NCI-H2171 treated with DMSO at 0.1 percent for 48 hours (cell line): ENCODE measurements around the gene KPTN.

ENCODE experiments used
- DNase-seq: peaks from one replicate; lab custom pipeline; 2025; lab: John Stamatoyannopoulos, UW

Gene KPTN

DNA sequence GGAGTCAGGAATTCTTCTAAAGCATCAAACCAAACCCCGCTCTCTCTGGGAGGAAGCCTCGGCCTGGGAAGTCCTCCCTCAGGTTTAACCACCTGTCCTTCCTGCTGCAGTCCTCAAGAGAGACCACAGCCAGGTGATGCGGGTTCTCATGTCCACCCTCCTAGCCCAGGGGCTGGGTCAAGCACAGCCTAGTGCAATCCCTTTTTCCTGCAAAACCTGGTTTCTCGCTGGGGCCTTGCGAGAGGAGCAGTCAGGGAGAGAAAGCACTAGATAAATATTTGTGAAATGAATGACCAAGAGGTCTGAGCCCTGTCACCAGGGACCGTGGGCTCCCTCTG is 14.7 kb downstream of the KPTN start:
- DNase-seq: no peak

DNA sequence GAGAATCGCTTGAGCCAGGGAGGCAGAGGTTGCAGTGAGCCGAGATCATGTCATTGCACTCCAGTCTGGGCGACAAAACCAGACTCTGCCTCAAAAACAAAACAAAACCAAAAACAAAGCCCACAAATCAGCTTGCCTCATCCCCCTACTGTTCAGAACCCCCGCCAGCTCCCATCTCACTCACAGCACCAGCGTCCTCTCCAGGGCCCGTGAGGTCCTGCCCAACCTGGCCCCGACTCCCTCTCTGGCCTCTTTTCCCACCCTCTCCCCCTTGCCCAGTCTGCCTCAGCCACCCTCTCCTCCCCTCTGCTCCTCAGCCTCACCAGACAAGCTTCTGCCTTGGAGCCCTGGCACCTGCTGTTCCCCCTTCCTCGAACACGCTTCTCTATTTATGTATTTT is 16.1 kb downstream of the KPTN start:
- no peak for DNase-seq

DNA sequence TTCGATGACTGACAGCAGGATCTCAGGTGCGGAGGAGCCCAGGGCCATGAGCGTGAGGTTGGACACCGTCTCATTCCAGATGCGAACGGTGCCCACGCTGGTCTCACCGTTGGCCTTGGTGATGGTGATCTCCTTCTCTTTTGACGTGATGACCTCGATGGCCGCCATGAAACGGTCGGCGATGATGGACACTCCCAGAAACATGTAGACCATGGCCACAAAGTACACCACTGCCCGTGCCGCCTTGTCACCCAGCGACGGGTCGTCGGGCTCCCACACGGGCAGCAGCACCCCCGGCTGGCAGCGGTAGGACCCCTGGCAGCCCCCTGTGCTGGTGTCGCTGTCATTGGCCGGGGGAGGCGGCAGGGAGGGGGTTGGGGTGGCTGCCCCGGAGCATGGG is 18.1 kb downstream of the KPTN start:
- no peak for DNase-seq

DNA sequence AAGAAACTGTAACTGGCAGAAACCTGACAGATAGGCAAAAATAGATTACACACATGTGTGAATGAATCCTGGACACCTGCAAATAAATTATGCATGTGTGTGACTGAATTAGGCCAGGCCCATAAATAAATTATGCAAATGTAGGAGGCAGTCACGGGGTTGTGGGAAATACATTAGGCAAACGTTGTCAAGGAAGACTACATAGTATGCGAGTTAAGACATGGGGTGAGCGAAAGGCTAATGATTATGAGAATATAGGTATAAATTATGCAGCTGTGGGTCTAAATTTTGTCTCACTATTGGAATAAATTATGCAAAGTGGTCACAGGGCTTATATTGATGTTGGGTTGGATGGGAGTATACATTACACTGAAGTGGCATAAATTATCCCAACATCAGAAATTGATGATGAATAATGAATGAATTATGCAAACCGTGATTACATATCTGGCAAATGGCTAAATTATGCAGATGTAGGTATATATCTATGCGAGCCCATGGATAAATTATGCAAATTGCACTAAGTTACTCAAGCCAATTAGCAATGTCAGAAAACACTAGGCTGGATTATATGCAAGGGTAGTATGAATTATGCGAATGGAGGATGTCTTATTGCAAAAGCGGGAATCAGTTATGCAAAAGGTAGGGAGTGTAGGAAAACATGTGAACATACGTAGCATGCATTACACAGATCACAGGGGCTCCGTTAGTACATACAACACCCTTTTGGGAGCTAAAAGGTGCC is 19.2 kb downstream of the KPTN start:
- DNase-seq: no peak

DNA sequence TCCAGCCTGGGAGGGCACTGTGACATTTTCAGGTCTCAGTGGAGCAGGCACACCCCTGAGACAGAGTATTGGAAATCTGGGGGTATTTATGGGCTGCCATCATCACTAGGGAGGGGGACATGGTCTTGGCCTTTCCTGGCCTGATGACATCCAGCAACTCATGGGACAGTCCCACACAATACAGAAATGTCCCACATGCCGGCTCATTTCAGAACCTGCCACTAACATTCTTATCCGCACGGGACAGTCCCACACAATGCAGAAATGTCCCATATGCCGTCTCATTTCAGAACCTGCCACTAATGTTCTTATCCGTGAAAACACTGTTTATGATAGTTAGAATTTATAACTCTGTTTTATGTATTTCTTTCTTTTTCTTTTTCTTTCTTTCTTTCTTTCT is 22.1 kb downstream of the KPTN start:
- DNase-seq: no peak

DNA sequence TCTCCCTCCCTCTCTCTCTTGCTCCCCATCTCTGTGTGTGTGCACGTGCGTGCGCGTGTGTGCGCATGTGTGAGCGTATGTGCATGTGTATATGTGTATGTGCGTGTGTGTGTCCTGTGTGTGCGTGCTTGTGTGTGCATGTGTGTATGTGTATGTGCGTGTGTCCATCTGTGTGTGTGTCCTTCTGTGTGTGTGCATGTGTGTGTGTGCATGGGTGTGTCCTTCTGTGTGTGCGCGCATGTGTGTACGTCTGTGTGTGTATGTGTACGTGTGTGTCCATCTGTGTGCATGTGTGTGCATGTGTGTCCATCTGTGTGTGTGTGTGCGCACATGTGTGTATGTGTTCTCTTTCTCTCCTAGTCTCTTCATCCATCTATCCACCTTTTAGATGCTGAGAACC is 24.5 kb downstream of the KPTN start:
- no peak for DNase-seq

DNA sequence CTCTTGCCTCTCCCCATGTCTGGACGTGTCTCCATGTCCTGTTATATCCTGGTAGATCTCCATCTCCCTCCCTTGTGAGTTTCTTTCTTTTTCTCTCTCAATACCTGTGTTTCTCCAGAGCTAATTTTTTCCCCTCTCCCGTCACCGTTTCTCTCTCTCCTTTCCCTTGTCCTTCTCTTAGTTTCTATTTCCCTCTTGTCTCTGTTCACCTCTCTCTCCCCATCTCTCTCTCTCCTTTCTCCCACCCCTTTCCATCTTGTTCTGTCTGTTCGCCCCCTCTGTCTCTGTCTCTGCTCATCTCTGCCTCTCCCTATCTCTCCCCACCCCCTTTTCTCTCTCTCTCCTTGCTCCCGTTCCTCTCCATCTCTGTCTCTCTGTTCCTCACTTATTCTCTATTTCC is 25.3 kb downstream of the KPTN start:
- no peak for DNase-seq

DNA sequence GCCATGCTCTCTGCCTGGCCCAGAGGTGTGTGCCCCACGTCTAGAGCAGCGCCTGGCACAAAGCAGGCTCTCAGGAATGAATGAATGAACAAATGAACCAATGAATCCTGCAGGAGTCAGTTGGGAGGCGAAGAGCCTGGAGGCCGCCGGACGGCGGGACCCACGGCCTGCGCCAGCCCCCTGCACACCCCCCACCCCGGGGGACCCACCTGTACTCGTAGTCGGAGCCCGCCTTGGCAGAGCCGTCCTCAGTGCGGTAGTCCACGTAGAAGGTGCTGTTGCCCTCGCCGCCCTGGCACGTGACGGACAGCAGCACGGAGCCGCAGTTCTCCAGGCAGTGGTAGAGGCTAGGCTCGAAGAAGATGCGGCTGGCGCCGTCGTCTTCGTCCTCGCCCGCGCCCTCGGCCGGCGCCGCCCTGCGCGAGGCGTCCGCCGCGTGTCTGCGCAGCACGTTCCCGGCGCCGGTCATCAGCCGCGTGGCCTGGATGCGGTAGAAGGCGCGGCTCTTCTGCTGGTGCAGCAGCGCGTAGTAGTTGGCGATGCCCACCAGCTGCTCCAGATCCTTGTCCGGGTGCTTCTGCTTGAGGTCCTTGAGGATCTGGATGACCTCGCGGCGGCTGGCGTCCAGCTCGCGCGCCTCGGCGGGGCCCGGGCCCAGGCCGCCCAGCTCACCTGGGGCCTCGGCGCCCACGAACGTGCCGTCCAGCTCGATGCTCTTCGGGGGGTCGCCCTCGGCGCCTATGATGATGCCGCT is 27.1 kb downstream of the KPTN start:
- no peak for DNase-seq

DNA sequence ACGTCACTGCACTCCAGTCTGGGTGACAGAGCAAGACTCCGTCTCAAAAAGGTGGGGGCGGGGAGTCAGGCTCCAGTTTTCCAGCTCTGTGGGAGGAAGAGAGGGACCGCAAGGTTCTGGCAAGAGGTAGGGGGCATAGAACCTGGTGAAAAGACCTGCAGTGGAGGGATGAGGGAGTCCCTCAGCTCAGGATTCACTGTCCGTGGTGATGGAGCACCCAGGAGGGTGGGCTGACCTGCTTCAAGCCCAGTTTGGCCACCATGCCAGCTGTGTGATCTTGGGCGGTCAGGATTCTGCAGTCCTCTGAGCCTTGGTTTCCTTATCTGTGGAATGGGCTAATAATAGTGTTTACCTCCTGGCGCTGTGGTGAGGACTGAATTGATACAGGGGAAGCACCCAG is 33.5 kb downstream of the KPTN start:
- DNase-seq: no peak

DNA sequence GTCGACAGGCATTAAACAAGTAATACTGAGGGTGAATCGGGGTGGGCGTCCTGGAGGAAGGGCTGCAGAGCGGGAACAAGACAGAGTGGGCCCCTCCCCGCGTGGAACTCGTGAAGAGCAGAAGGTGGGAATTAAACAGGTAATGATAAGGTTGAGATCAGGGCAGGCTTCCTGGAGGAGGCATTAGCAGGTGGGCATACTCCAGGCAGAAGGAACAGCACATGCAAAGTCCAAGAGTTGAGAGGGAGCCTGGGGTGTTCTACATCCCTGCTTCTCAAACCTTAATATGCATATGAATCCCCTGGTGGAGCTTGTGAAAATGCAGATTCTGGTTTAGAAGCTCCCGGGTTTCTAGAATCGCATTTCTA is 35.7 kb downstream of the KPTN start:
- DNase-seq: no peak

DNA sequence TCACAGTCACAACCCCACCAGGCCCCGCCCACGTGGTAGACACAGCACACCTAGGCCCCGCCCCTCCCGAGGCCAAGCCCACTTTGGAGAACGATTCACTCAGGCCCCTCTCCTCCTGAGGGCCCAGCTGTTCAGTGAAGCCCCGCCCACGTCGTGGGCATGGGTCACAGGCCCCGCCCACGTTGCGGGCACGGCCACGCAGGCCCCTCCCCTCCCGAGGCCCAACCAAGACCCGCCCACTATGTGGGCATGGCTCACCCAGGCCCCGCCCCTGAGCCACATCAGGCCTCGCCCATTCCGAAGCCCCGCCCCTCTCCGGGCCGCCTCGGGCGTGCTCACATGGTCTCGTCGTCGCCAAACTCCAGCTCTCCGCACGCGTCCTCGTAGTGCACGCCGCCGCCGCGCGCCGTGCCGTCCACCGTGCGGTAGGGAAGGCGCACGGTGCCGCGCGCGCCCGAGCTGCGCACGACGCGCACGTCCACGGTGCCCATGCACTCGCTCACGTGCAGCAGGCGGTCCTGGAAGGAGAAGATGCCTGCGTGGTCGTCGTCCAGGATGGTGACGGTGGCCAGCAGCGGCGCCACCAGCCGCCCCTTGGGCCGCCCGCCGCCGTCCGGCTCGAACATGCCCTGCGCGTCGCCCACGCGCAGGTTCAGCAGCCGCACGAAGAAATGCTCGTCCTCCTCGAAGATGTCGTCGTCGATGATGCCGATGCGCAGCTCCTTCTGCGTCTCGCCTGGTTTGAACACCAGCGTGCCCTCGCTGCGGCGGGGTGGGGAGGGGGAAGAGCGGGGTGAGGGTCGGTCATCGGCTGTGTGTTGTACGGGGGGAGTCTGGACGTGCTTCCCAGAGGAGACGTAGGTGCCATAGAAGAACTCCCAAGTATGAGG is 36.3 kb downstream of the KPTN start:
- DNase-seq: no peak

DNA sequence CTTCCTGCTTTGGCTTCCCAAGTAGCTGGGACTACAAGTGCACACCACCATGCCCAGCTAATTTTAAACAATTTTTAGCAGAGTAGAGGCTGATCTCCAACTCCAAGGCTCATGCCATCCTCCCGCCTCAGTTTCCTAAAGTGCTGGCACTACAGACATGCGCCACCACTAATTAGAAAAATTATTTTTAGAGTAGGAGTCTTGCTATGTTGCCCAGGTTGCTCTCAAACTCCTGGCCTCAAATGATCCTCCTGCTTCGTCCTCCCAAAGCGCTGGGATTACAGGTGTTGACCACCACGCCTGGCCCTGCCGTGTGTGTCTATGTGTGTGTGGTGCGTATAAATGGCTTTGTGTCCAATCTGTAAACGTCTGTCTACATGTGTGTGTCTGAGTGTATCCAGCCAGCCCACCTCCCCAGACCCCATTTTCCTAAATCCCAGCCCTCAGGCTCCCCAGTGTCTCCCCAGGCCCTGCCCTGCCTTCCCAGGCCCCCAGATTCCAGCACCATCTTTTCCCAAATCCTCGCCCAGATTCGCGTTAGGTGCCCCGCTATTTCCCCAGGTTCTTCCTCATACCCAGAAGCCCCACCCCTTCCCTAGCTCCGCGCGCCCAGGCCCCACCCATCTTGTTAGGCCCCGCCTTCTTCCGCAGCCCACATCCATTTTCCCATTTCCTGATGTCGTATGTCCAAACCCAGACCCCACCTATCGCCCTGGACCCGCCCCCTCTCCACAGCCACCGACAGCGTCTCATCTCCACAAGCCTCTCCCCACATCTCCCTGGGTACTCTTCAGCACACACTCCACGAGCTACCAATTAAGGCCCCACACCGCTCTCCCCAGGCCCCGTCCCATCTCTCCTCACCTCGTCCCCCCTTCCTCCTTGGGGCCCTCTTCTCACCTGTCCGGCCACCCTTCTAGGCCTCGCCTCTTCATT is 37.2 kb downstream of the KPTN start:
- DNase-seq: no peak

DNA sequence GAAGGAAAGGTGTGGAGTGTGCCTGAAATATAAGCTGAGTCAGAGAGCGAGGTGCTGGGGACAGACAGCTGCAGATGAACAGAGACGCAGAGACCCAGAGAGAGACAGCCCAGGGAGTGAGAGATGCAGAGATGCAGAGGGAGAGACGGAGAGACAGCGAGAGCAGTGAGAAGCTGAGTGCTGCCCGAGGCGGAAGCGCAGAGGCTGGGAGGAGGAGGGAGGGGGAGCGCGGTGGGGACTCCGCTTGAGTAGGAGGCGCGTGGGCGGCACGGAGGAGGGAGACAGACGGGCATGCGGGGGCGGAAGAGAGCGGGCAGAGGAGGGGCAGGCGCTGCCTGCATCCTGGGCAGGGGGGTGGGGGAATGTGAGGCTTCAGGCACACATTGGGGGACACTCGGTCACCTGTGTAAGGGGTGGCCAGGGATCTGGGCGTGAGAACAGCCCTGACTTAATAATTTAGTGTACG is 38.0 kb downstream of the KPTN start:
- DNase-seq: peak; percentile 59

DNA sequence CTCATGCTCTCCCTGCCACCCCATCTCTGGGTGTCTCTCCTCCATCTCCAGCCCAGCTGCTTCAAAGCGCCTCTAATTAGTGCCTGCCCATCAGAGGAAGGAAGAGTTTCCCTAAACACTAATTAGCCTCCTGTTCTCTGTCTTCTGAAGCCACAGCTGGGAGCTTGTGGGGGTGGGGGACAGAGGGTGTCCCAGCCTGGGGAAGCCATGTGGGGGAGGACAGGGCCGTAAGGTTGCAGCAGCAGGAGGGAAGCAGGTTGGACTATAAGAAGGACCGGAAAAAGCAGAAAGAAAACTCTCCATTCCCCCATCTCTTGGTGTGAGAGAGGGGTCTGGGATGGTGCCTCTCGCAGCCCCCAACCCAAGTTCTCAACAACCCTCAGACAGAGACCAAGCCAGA is 38.5 kb downstream of the KPTN start:
- peak; percentile 76 for DNase-seq

DNA sequence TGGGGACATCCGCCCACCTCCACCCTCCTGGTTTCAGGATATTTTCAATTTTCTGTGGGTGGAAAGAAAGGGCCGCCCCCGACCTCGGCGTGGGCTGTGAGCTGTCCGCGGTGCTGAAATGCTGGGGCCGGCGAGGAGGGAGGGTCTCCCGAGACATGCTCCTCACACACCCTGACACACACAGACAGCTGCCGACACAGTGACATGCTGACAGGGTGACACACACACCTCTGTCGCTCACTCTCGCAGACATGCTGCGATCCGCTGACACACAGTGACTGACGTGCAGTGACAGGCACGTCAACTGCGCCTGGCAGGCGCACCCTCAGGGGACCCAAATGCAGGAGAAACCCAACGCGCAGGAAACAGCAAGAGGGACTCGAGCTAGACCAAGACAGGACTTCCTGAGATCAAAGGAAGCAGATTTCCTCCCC is 39.6 kb downstream of the KPTN start:
- DNase-seq: no peak

DNA sequence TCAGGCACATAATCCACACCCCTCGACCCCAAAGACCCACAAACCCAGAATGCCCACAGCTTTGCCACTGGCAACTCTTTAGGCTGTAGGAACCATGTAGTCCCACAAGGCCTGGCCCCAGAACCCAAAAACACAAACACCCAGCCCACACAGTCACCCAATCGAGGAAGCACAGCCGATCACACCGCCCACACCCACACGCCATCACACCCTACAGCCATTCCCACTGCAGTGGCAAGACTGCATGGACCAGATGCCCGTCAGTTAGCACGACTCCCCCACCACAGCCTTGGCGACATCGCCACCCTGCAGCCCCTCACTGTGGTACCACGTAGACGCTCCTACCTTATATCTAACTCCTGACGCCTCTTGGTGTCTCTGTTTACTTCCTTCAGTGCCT is 40.7 kb downstream of the KPTN start:
- DNase-seq: no peak

DNA sequence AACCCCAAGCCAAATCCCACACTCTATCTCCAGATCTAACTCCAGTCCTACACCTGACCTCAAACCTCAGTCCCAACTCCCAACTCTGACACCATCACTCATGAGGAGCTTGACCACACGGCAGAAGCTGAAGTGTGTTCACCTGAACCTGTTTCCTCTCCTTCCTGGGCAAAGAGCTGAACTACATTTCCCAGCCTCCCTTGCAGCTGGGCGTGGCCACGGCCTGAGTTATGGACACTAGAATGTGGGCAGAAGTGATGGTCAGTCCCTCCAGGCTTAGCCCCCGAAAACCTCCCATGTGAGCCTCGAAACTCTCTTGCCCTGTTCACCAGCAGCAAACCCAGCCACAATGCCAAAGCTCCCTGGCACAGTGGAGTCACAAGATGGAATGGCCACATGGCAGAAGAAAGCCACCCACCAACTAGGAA is 45.2 kb downstream of the KPTN start:
- no peak for DNase-seq

DNA sequence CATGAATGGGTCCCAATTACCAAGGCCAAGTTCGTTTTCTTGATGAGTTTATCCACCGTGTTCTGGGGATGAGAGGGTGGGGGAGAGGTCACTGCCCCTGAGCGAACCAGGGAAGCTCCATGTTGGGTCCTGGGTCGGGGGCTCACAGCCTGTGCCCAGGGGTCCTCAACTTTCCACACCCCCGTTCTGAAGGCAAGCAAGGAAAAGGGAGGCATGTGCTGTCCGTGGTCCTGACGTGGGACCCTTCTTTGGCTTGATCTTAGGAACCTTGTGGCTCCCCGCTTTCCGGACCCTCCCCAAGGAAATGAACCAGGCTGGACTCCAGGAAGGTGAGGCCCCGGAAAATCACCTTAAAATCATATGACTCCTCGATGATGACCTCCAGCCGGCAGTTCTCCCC is 46.5 kb downstream of the KPTN start:
- DNase-seq: no peak

DNA sequence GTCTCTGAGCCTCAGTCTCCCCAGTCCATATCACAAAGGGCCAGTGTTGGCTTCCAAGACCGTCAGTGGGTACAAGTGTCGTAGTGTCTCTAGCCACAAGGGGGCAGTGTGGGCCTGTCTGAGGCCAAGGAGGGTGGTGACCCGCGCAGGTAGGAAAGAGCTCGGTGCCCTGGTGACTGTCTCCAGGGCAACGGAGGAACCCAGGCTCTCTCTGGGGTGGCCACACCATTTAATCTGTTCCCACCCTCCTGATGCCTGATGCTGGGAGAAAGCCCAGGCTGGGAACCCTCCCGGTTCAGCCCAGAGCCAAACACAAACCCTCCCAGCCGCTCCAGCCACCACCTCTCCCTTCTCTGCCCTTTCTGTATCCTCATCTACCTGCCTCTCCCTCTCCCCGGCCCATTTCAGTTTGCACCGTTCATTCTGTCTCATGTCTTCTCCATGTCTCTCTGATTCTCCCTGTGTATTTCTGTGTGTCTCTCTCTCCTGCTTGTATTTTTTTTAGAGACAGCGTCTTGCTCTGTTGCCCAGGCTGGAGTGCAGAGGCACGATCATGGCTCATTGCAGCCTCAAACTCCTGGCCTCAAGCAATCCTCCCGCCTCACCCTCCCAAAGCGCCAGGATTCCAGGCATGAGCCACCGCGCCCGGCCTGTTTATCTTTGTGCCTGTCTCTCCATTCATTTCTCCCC is 47.2 kb downstream of the KPTN start:
- DNase-seq: peak; percentile 72

DNA sequence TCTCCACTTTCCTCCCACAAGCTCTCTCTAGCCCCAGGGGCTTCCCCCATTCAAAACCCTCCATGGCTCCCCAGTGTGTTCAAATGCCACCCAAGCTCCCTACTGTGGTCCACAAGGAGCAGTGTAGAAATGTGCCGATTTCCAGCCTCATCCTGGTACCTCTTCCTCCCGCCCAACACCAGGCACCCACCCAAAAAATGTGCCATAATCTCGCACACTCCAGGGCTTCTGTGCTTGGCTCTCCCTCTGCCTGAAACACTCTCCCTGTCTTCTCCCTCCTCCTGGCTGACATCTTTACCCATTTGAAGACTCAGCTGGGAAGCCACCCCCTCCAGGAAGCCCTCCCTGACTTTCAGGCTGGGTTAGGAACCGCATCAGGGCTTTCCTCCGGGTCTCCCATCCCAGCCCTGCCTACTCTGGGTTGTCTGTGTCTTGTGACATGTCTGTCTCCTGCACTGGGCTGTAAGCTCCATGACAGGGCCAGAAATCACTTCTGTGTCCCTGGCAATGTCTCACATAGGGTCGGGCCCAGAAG is 48.1 kb downstream of the KPTN start:
- no peak for DNase-seq

DNA sequence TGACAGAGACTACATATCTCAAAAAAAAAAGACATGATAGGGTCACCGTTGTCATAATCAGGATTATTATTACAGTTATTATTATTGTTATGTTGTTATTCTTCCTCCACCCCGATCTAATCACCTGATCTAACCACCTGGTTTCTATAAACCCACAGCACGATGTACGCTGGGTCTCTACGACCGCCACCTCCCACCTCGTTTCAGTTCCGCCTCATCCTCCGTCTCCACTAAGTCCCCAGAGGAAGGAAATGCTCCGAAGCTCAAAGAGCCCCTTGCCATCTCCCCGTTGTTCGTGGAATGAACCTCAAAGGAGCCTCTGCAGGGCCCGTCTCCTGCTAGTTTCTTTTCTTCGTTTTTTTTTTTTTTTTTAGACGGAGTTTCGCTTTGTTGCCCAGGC is 48.8 kb downstream of the KPTN start:
- no peak for DNase-seq
